Panc1 (cell line): ENCODE data around the gene DPP4. TPM values are rescaled to one million over a fixed set of nuclear protein-coding genes. Genes with fewer than 3 reads are reported as not detected.
"Not testable (repeated sequence)": the region's sequence is repeated elsewhere in the genome, so short reads cannot be mapped to it uniquely, and the experiment has no call there.

ENCODE experiments used
- ATAC-seq: fragments of 200-7000 bp; cut with Tn5 transposase; 2 replicates; pipeline ENCODE4 v1.9.1; 2020; ENCODE audit warnings: mild to moderate bottlenecking, moderate library complexity
- BruUV-seq: library from RNA; stranded (reverse); fragments of 400-500 nt; replicated peaks from 2 replicates; lab custom pipeline; 2021; lab: Mats Ljungman, UMichigan
- CTCF ChIA-PET: fragments of 300-600 bp; sonication (Branson Sonifier 250); formaldehyde crosslinking; loops from one replicate; lab custom pipeline; 2022; ENCODE audit warnings: antibody characterized with exemption; lab: Charles Lee
- POLR2A ChIA-PET: fragments of 300-600 bp; sonication (Branson Sonifier 250); formaldehyde crosslinking; loops from one replicate; lab custom pipeline; 2022; ENCODE audit warnings: antibody characterized with exemption; lab: Charles Lee
- DNase-seq: peaks from one replicate; pipeline ENCODE4 v3.0.0-alpha.2; 2010; ENCODE audit warnings: low read depth, low spot score
- H3K27ac ChIP-seq: 2 replicates; pipeline ENCODE4 v1.5.1; 2011; ENCODE audit warnings: mild to moderate bottlenecking, low read length, inconsistent platforms
- H3K27me3 ChIP-seq: fragments of 200-500 bp; sonication (Bioruptor generic); 2 replicates; pipeline ENCODE4 v1.6.0; 2014; ENCODE audit warnings: low read length, inconsistent platforms; ENCODE audit not compliant: control insufficient read depth, insufficient read depth
- H3K36me3 ChIP-seq: fragments of 200-500 bp; sonication (Bioruptor generic); 2 replicates; pipeline ENCODE4 v1.5.1; 2014; ENCODE audit warnings: inconsistent platforms, mild to moderate bottlenecking, low read length, moderate library complexity; ENCODE audit not compliant: control insufficient read depth, insufficient read depth
- H3K4me1 ChIP-seq: 2 replicates; pipeline ENCODE4 v1.5.1; 2011; ENCODE audit warnings: inconsistent platforms, mild to moderate bottlenecking, low read length, moderate library complexity; ENCODE audit not compliant: control insufficient read depth, insufficient read depth
- H3K4me3 ChIP-seq, 2 experiments: 2 replicates each; pipeline ENCODE4 v1.5.1; 2011 to 2012; ENCODE audit warnings: low read depth in 2 of 2, low read length in 2 of 2, mild to moderate bottlenecking in 2 of 2, inconsistent platforms in 1 of 2, moderate library complexity in 1 of 2
- H3K9me3 ChIP-seq: fragments of 200-500 bp; sonication (Bioruptor generic); 2 replicates; pipeline ENCODE4 v1.5.1; 2014; ENCODE audit warnings: low read depth, mild to moderate bottlenecking, inconsistent platforms, low read length, moderate library complexity; ENCODE audit not compliant: control insufficient read depth, insufficient read depth
- CTCF ChIP-seq: fragments of 450-650 bp; IDR thresholded peaks from 2 replicates; pipeline ENCODE4 v1.5.1; 2017; ENCODE audit warnings: mild to moderate bottlenecking
- POLR2AphosphoS5 ChIP-seq: IDR thresholded peaks from 2 replicates; pipeline ENCODE4 v1.6.1; 2012; ENCODE audit warnings: mild to moderate bottlenecking, low read depth, low read length, moderate library complexity
- REST ChIP-seq, 2 experiments: IDR thresholded peaks; 2 replicates each; pipeline ENCODE4 v1.6.1; 2011 to 2012; ENCODE audit warnings: low read depth in 2 of 2, control low read depth in 1 of 2, low read length in 1 of 2, mild to moderate bottlenecking in 1 of 2, moderate library complexity in 1 of 2; ENCODE audit not compliant: insufficient read depth in 1 of 2
- SIN3A ChIP-seq: IDR thresholded peaks from 2 replicates; pipeline ENCODE4 v1.6.1; 2012; ENCODE audit warnings: low read depth, mild to moderate bottlenecking, low read length, moderate library complexity, borderline replicate concordance; ENCODE audit not compliant: insufficient read depth
- TCF7L2 ChIP-seq: IDR thresholded peaks from 2 replicates; pipeline ENCODE4 v1.6.1; 2011; ENCODE audit warnings: mild to moderate bottlenecking, low read depth, low read length, inconsistent platforms
- in situ Hi-C: cut with HindIII; loops from 2 replicates; pipeline ENCODE4 v1.10.0; 2016; ENCODE audit warnings: low sequenced_read_pairs, low pct_unique_long_range_greater_than_20kb
- intact Hi-C: fragments of 100-400 bp; cut with micrococcal nuclease; formaldehyde crosslinking; loops from one replicate; pipeline ENCODE4 v1.10.0; 2022; ENCODE audit not compliant: unreplicated experiment
- total RNA-seq: library from RNA; stranded (reverse); gene quantifications from one replicate; pipeline ENCODE4 v1.2.1, GENCODE V29; 2021; ENCODE audit not compliant: unreplicated experiment

The DPP4 gene
- total RNA-seq, 1 experiment from 2014 or later = 0.23 TPM

DNA sequence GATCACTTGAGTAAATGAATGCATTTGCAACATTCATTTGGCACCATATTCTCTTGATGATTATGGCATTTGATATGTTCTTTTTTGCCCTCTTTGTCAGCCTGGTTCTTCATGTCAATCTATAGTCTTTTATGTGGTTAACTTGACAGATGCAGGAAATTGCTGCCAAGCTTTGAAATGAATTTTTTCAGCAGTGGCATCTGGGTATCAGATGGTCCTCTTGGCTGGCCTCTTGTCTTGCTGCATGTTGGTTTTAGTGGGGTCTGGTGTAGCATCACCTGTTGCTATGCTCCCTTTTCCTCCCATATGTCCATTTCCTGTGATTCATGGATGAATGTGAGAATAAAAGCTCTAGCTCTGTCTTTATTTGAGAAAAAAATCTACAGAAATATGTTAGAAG lies 119.9 kb downstream of the DPP4 start:
- ATAC-seq (no peak), DNase-seq (no peak)
- intact Hi-C loops (loop anchor here (5.0 kb wide), 1 partner anchor 168 kb away; no protein-coding TSS in a partner anchor), in situ Hi-C loops (no loop called here)
- ChIA-PET POLR2A (no interaction called here), CTCF (no interaction called here)
- no TSS peak for BruUV-seq
- no peak for TF ChIP-seq REST (IDR thresholded peaks at IDR 0.05; ENCODE audit: insufficient read depth in 1 of 2, low read depth in 2 of 2, low read length in 1 of 2)
- TF ChIP-seq POLR2AphosphoS5 = no peak
- TF ChIP-seq SIN3A = no peak
- no peak for TF ChIP-seq TCF7L2
- TF ChIP-seq CTCF = no peak
- H3K27ac ChIP-seq = no peak overlapping the region
- H3K4me3 ChIP-seq = no peak overlapping the region
- no peaks in the 10 kb centered on the region for H3K36me3 ChIP-seq
- no peaks in the 10 kb centered on the region for H3K4me1 ChIP-seq
- peaks cover 2% of the 10 kb centered on the region; the same call in 1 of the 2 replicates for H3K27me3 ChIP-seq
- no peaks in the 10 kb centered on the region for H3K9me3 ChIP-seq

GRCh38 chr2:161953367-161953766 lies 120.6 kb downstream of the DPP4 start:
- CTCF ChIA-PET, BruUV-seq, POLR2A ChIA-PET, H3K27me3 ChIP-seq, H3K9me3 ChIP-seq, H3K4me1 ChIP-seq, DNase-seq, H3K36me3 ChIP-seq, H3K27ac ChIP-seq, ATAC-seq, H3K4me3 ChIP-seq, in situ Hi-C loops: not testable (repeated sequence)
- intact Hi-C loops = loop anchor here (5.0 kb wide), 1 partner anchor 169 kb away; no protein-coding TSS in a partner anchor

GRCh38 chr2:161952783-161953191 lies 121.2 kb downstream of the DPP4 start:
- BruUV-seq = no TSS peak
- in situ Hi-C loops = no loop called here

More at GRCh38 chr2:161952783-161953191, 121.2 kb downstream of the DPP4 start:
- Histone ChIP-seq H3K4me1 (no peaks in the 10 kb centered on the region), H3K36me3 (no peaks in the 10 kb centered on the region), H3K27me3 (peaks cover 2% of the 10 kb centered on the region), H3K9me3 (no peaks in the 10 kb centered on the region), H3K27ac (no peak overlapping the region), H3K4me3 (no peak overlapping the region)
- no peak for TF ChIP-seq SIN3A
- TF ChIP-seq POLR2AphosphoS5 = no peak
- TF ChIP-seq CTCF = no peak
- ChIA-PET POLR2A (no interaction called here), CTCF (no interaction called here)
- intact Hi-C loops = loop anchor here (5.0 kb wide), 1 partner anchor 170 kb away; no protein-coding TSS in a partner anchor
- ATAC-seq = no peak
- DNase-seq = no peak
